ENCODE results near the gene GNG13.
"Not testable (repeated sequence)": the region's sequence is repeated elsewhere in the genome, so short reads cannot be mapped to it uniquely, and the experiment has no call there.

Gene GNG13, protein sequence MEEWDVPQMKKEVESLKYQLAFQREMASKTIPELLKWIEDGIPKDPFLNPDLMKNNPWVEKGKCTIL

DNA sequence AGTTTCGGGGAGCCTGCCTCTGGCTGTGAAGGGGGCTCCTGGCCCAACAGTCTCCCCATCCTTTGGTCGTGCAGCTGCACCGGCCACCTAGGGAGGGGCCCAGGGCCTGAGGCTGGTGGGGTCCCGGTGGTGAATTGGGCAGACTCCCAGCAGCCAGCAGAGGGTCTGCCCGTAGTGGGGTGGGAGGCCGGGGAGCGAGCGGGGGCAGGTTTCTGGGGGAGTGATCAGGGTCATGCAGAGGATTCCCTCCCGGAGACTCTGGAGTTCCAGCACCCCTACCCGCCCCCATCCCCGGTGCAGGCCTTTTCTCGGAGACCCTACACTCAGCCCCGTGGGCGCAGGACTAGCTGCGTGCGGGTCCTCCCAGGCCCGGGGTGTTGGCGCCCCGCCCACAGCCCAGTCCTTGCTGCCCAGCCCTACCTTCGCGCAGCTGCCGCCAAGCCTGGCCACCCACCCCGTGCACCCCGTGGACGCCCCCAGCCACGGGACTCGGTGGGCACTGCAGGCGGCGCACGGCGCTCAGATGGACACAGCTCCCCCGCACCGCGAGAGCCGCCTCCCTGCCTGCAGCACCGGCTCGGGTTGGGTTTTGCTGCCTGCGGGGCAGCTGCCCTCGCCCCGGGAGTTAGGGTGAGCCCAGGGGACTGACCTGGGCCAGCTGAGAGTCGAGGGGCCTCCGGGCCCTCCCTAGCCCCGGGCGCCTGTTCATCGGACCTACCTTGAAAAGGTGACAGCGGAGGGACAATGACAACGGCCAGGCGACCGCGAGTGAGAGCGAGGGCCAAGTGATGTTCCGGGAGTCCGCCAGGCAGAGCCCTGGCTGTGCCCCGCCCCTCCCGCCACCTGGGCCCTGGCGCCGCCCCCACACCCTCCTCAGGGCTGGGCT, at the start of gene GNG13:
Gene GNG13, minus strand, starts transcription at position 787 of the 886 bp plus-strand sequence. CDS start 1,657 bp downstream, outside the sequence.
- DNase-seq (ENCODE audit: low spot score), result no peak

DNA sequence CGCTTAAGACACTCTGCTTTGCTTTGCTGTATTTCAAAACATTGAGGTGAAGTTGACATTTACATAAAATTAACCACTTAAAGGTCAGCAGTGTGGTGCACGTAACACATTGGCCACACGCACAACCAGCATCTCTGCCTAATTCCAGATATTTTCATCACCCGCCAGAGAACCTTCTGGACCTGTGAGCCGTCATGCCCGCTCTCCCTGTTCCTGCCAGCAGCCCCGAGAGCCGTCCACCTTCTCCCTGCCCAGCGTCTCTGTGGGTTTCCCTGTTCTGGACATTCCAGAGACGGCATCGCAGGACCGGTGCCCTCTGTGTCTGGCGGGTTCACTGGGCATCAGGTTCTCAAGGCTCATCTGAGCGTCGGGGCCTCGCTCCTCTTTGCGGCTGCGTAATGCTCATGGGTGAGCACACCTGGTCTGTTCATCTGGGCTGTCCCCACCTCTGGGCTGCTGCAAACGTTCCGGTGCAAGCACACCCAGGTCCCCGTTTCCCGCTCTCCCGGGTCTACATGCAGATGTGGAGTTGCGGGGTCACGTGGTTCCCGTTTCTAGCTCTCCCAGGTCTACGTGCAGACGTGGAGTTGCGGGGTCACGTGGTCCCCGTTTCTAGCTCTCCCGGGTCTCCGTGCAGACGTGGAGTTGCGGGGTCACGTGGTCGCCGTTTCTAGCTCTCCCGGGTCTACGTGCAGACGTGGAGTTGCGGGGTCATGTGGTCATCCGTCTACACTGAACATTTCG, 48.1 kb upstream of the GNG13 start:
- DNase-seq (ENCODE audit: low spot score), result no peak

DNA sequence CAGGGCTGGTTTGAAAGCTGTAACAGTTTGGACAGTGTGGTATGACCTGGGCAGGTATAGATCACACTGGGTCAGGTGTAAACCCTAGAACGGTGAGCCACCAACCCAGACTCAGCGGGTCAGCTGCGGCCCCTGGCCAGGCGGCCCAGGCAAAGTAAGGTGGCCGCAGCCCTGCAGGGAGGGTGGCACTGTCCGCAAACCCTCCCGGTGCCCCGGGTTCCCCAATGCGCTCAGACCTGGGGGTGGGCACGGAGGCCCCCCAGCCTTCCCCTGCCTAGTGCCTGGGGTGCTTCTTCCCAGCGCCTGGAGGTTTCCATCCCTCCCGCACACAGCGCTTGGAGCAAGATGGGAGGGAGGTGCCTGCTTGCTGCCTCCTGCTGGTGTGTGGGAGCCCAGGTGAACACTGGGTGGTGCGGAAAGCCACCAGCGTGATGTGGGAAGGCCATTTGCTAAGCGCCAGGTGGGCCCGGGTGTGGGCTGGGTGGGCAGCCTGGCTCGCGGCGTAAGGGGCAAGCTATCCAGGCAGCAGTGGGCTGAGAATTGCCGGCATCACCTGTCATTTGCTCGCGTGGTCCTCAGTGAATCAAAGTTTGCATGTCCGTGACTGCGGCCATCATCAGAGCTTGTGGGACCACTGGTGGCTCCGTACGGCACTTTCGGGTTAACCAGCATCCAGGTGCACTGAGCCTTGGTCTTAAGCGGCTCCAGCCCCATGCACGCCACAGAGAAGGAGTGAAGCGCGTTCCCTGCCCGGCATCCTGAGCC, 47.3 kb upstream of the GNG13 start:
- no peak for DNase-seq (ENCODE audit: low spot score)

DNA sequence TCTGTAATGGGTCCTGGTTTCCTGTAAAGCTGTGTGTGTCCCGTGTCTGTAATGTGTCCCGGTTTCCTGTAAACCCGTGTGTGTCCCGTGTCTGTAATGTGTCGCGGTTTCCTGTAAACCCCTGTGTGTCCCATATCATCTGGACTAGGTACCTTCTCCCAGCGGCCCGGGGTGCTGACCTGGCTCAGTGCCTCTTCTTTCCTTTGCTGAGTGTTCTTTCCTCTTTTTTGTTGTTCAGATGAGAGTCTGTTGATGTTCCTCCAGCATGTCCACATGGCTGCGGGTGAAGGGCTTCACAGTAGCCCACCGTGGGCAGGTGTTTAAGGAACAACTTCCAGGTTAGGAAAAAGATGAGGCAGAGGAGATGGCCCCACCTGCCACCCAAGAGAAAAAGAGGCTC, 46.6 kb upstream of the GNG13 start:
- no peak for DNase-seq (ENCODE audit: low spot score)

GRCh38 chr16:845351-845745, 44.8 kb upstream of the GNG13 start:
- DNase-seq (ENCODE audit: low spot score), result no peak

GRCh38 chr16:844638-845350, 44.3 kb upstream of the GNG13 start:
- no peak for DNase-seq (ENCODE audit: low spot score)

GRCh38 chr16:843771-844170, 43.2 kb upstream of the GNG13 start:
- DNase-seq (ENCODE audit: low spot score), result no peak

DNA sequence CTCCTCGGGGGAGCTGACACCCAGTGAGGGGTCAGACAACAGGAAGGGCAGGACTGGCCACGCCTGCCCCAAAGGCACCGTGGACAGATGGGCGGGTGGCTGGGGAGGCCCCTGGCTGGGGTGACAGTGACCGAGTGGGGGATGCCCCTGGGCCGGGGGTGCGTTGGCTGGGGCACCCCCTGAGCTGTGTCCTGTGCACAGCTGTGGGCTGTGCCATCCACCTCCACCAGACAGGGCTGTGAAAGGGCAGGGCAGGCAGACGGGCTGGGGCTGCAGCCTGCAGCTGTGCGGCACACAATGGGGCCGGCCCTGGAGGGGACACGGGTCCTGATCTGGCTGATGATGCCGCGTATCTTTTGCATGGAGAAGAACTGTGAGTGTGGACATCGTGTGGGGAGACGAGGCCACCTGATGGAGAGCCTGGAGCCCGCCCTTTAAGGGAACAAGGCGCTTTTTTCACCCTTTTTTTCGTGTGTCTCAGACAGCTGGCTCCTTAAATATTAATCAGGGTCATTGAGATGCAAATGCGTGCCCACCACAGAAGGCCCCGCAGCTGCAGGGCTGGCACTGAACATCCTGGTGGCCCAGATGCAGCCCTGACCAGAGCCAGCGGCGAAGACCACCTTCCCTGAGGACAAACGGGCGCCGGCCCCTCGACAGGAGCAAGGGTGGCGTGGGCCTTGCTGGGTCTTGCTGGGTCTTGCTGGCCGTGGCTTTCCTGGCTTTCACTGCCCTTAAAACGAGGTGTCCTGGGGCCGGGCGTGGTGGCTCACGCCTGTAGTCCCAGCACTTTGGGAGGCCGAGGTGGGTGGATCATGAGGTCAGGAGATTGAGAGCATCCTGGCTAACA, 42.4 kb upstream of the GNG13 start:
- peak; percentile 32 for DNase-seq (ENCODE audit: low spot score)

DNA sequence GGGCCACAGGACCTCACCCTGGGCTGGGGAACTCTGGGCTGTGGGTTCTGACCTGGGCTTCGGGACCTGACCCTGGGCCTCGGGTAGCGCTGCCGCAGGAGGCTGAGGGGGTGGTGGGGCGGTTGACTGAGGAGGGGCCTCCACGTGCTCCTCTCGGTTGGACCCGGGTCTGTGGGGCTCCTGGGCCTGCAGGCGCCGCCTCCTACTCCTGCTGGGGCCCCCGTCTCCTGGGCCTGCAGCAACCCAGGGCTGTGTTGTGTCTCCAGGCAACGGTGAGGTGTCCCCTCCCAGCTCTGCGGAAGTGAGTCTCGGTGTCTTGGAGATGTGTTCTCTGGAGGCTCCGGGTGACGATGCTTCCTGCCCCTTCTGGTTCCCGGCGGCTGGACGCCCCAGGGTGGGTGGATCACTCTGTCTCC, 41.5 kb upstream of the GNG13 start:
- no peak for DNase-seq (ENCODE audit: low spot score)

DNA sequence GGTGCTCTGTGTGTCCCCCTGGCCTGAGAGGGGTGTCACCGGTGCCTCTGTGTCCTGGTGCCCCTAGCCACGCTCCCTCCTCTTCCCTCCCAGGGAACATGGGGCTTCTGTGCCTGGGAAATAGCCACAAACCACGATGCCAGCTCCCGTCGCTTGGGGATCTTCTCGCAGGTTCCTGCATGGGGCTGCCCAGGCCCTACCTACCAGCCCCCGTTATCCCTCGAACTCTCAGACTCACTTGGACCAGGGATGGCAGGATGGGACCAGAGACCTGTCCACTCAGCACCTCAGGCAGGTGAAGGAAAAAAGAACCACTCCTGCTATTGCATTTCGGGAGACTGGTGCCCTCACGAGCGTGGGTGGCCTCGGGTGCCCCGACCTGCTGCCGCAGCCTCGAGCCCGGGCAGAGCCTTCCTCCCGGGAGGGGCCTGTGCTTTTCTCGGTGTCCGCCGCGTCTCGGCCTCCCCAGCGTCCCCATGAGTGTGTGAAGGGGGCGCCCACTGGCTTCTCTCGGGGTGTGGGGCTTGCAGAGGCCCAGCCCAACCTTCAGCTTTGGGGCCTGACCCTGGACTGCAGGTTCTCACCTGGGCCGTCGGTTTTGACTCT, 41.0 kb upstream of the GNG13 start:
- no peak for DNase-seq (ENCODE audit: low spot score)

DNA sequence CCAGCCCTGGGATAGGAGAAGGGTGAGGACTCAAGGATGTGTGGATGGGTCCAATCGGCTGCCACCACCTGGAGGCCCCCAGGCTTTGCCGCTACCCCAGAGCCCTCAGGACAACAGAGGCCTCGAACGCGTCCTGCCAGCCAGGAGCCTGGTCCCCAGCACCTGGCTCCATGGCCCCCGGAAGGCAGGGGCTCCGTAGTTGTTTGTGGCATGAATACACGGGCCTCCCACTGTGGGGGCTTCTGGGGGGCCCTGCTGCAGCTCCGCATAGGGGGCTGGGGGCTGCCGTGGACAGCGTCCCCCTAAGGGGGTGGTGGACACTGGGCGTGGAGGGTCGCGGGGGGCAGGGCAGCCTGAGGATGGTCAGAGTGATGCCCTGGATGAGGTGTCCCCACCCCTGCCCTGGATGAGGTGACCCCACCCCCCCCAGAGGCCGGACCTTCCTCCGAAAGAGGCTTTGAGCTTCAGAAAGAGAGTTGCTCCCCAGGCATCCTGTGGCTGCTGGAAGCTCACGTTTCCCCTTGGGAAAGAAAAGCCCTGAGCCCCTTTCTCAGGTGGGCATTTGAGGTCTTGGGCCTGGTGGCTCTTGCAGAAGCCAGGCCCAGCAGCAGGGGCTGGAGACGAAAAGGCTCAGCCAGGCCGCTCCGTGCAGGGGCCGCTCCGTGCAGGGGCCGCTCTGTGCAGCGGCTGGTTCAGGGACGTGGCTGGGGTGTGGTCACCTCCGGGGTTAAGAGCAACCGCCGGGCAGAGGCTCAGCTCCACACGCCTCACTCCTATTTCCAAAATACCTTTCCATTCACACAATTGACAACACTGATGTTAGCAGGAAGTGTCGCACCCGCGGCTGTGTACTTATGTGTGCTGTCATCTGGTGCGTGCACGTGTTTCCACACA, 40.3 kb upstream of the GNG13 start:
- DNase-seq (ENCODE audit: low spot score), result no peak

DNA sequence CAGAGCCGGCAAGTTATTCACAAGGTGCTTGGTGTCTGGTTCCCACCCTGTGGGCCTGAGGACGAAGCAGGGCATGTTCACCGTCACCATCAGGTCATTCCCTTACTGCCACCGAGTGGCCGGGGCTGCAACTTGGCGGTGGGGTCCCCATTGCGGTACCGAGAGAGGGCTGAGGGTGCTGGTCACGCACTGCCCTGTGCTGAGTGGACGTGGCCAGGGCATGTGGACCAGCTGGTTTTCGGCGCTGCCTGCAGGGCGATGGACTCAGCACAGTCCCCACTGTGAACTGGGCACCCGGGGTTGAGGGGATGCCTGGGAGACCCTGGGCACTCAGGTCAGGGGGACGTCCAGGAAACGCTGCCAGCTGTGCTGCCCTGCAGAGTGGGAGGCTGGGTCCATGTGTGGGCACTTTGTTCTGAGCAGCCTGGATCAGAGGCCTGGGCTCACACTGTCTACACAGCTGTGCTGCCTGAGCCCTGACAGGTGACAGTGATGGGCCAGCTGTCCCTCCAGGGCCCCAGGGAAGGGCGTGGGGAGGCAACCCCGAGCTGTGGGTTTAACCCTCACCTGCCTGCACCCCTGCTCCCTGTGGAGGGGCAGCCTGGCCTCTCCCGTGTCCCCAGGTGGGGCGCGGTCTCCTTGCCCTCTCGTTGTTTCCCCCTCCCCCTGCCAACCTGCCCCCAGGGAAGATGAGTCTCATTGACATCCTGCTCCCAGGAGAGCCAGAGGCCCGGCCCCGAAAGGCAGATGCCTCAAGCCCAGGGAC, 39.3 kb upstream of the GNG13 start:
- no peak for DNase-seq (ENCODE audit: low spot score)

- no peak for DNase-seq (ENCODE audit: low spot score)
These were observed 38.2 kb upstream of the GNG13 start for GRCh38 chr16:838741-839140.

GRCh38 chr16:836822-837221, 36.3 kb upstream of the GNG13 start:
- DNase-seq (ENCODE audit: low spot score), result not testable (repeated sequence)

DNA sequence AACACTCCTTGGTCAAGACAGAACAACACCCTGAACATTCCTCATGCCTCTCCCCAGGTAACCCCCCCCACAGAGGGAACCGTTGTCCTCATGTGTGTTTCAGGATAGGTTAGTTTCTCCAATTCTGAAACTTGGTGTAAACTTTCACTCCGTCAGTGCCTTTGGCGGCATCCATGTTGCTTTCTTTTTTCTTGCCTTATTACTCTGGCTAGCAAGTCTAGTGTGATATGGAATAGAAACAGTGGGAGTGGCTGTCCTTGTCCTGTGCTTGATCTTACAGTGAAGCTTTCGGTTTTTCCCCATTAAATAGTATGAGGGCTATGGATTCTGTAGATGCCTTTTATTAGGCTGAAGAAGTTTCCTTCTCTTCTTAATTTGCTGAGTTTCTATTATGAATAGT, 35.7 kb upstream of the GNG13 start:
- DNase-seq (ENCODE audit: low spot score), result no peak

DNA sequence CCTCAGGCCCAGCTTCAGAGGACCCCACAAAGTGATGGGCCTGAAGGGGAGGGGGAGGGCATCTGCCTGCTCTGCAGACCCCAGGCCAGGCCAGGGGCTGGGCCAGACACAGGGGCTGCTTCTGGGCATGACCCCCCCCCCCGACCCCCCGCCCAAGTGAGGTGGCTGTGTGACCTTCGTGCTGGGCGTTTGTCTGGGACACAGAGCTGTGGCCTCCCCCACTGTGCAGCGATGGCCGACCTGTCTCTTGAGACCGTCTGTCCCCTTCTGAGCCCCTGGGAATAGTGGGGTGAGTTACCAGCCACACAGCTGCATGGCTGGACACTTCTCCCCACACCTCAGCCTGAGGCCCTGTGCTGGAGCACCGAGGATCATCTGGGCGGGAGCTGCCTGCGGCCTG, 34.8 kb upstream of the GNG13 start:
- DNase-seq (ENCODE audit: low spot score), result no peak

DNA sequence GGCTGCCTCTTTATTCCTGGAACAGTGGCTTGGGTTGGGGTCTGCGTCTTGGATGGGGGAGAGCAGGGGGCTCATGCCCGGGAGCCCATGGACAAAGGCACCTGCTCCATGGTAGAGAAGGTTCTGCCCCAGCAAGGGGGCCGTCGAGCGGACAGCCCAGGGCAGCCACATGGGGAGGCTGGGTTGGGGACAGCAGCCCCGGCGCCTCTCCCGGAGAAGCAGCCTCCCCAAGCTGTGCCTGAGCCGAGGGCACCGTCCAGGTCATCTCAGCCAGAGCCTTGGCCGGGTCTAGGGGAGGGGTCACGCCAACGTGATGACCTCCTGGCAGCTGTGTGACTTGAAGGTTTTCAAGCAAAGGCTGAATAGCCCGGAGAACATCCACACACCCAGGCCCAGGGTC, 32.9 kb upstream of the GNG13 start:
- DNase-seq (ENCODE audit: low spot score), result no peak

DNA sequence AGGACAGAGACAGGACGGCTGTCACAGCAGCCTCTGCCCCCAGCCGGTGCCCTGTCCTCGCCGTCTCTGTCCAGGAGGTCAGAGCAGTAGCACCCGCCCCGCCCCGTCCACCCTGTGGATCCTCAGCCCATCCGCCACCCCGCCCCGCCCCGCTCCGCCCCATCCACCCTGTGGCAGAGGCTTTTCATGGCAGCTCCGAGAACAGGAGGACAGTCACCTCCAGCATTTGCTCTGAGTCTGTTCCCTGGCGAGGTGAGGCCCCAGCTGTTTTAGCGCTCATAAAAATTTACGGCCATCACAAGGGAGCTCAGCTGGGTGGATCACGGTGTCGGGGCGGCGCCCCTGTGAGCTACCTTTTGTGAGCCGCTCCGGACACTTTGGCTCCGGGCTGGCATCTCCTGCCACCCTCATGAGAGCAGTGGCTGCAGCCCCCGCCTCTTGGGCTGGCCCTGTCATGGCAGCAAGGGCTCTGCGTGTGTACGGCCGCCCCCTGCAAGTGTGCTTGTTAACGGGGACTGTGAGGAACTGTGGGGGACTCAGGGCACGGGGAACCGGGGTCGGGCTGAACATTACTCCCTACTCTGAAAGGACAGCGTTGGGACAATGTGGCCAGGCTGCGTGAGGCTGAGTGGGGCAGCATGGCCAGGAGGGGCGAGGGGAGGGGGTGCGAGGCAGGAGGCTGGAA, 32.3 kb upstream of the GNG13 start:
- DNase-seq (ENCODE audit: low spot score), result no peak
